Measurements from ENCODE around the gene EHF. TPM values are rescaled to one million over a fixed set of nuclear protein-coding genes. Genes with fewer than 3 reads are reported as not detected.

EHF gene
- total RNA-seq, 1 donor from 2014 or later: 43.7 TPM

GRCh38 chr11:34601609-34602008, 19.3 kb upstream of the EHF start:
- DNase-seq (ENCODE audit: low read depth): no peak

DNA sequence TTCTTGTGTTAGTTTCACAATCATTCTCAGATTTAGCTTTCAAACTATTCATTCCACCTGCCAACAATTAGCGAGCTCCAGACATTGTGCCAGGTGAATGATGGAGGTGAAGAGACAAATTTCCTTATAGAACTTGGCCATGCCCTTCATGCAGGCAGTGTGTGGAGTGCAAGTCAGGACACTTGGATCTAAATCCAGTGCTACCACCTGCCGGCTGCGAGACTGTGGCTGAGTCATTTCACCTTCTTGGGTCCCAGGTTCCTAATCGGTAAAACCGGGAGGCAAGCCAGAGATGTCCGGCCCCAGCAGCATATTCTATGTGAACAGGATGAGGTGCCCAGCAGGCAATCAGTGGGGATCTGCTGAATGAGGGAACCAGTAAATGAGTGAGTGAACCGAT, 18.6 kb upstream of the EHF start:
- DNase-seq (ENCODE audit: low read depth): no peak

DNA sequence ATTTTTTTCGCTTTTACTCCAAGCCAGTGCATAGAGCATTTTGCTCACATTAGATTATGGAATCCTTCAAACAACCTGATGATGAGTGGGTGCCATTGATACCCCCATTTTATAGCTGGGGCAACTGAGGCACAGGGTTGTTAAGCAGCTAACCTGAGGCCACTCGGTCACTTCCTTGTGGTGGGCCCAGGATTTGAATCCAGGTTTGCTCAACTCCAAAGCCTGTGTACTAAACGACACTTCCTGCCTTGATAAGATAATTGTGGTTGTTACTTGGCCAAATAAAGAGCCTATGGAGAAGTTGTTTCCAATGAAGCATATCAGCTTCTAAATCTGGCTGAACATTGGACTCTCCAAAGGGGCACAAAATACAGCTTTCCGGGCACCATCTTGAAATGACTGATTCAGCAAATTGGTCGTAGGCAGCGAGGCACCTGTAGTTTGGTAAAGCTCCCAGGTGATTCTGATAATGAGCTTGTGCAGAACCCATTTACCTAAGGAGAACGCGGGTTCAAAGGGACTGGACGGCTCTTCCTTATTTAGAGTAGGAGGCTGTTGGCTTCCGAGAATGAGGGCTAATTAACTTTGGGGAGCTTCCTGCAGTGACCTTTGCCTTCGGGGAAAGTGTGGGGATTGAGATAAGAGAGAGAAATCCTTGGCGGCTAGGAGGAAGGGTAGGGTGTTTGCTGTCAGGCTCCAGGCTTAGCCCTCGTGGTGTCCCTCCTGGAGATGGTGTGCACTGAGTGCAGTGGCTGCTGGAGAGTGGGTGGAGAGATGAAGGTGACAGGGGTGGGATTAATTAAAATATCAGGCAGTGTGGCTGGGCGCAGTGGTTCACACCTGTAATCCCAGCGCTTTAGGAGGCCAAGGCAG, 17.5 kb upstream of the EHF start:
- DNase-seq (ENCODE audit: low read depth): no peak

DNA sequence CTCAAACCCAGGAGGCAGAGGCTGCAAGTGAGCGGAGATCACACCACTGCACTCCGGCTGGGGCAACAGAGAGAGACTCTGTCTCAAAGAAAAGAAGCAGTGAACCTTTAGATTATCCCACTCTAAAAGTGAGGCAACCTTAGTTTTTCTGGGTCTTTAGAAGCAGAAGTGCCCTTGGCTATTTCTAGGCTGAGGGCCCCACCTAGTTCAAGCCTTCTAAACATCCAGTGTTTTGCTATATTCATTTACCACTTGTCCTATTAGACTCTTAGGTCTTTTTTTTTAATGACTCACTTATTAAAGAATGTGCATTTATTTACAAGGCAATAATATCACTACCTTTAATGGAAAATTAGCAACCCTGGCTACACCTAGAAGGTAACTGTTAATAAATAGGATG, 16.7 kb upstream of the EHF start:
- DNase-seq (ENCODE audit: low read depth): peak; percentile 93

- no peak for DNase-seq (ENCODE audit: low read depth)
Observed at GRCh38 chr11:34604911-34605310, 16.0 kb upstream of the EHF start.

- DNase-seq (ENCODE audit: low read depth): peak; percentile 60
Observed at GRCh38 chr11:34605481-34606325, 15.2 kb upstream of the EHF start.

DNA sequence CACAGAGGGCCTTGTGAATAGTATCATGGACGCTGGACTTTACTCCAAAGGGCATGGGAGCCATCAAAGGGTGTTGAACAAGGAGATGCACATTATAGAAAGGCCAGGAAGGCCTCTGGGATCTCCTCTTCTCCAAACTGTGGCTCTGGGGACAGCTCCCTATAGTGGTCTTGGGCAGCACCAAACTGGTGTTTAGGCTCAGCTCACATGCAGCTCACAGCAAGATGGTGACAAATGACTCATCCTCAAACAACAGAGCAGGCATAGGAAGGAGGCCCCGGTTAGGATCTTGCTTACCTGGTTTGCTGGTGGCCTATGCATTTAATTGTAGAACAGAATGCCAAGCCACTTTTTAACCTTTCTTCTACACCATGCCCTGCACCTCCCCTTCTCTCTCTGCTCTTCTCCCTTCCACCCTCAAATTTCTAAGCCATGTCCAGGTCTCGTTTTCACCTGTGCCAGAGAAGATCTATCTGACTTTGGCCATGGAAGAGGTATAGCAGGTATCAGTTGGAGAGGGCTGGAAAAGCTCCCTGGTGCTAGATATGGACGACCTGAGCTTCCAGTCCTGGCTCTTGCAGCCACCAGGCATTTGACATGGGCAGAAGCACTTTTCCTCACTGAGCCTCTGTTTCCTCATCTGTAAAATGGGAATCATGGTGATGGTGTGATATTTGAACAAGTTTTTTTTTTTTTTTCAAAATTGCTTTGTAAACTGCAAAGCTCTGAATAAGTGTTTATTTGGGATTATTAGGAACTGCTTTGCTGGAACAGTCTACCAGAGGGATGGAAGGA, 14.4 kb upstream of the EHF start:
- no peak for DNase-seq (ENCODE audit: low read depth)

DNA sequence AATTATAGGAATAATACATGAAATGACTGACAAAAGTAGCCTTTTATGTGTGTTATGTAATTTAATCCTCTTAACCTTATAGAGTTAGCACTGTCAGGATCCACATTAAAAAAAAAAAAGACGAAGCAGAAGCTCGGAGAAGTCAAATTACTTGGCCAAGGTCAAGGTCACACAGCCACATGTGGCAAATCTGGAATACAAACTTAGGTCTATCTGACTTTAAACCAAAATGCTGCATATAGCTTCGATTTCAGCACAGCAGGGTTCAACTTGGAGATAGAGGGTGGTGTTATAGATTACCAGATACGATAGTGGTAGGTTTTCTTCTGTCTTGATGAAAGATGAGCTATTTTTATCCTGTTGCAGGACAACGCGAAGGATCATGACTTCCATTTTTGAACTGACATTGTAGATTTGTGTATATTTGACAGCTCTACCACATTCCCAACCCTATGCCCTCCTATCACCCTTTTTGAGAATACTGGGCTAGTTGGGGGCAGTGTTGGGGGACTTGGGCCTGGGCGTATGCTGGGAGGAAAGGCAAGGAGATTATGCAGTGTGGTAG, 11.6 kb upstream of the EHF start:
- no peak for DNase-seq (ENCODE audit: low read depth)

GRCh38 chr11:34609850-34610249, 11.0 kb upstream of the EHF start:
- peak; percentile 68 for DNase-seq (ENCODE audit: low read depth)

DNA sequence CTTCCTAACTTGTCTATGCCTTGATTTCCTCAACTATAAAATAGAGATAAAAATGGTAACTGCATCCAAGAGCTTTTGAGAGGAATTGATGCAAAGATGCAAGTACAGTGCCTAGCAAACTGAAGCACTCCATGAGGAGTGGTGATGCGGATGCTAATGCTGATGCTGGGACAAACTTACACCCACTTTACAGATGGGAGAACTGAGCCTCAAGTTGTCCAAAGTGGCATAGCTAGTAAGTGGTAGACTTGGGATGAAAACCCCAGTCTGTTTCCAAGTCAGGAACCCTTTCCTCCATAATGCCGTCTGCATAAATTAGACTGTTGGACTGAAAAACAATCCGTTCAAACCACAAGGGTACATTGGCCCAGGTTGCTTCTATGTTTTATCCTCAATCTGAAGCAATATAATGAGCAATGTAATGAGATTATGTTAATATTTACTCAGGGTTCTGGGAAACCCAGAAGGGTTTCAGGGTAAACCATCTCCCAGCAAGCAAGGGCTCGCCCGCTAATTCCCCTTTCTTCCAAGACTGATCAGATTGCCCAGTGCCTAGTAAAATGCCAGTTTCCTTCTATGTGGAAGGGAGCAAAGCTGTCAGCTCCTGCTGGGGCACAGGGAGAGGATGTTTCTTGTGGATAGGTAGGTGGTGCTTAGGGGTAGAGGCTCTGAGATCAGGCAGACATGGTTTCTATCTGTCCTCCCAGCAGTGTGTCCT, 10.4 kb upstream of the EHF start:
- peak; percentile 33 for DNase-seq (ENCODE audit: low read depth)

GRCh38 chr11:34613015-34613414, 7.9 kb upstream of the EHF start:
- peak; percentile 91 for DNase-seq (ENCODE audit: low read depth)

- DNase-seq (ENCODE audit: low read depth): no peak
Observed at GRCh38 chr11:34613552-34614056, 7.3 kb upstream of the EHF start.

GRCh38 chr11:34614344-34615104, 6.4 kb upstream of the EHF start:
- DNase-seq (ENCODE audit: low read depth): peak; percentile 33

DNA sequence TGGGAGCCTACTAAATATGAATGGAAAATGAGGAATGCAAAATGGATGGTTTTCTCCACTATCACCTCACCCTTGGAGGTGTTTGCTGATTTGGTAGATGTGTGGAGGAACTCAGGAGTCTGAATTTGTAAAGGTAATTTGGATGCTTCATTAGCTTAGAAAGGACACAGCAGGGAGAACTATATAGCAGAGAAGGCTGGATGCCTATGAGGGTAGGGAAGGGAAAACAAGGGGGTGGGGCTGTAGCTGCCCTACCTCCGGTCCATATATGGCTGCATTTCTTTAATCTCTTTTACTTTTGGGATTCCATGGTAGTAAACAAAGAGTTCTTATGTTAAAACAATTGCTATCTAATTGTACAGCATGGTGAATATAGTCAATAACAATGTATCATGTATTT, 4.8 kb upstream of the EHF start:
- DNase-seq (ENCODE audit: low read depth): no peak

- no peak for DNase-seq (ENCODE audit: low read depth)
Observed at GRCh38 chr11:34616830-34617504, 3.9 kb upstream of the EHF start.

GRCh38 chr11:34618406-34618805, 2.5 kb upstream of the EHF start:
- no peak for DNase-seq (ENCODE audit: low read depth)

GRCh38 chr11:34619062-34619516, 1.8 kb upstream of the EHF start:
- DNase-seq (ENCODE audit: low read depth): no peak

- DNase-seq (ENCODE audit: low read depth): no peak
Observed at GRCh38 chr11:34620202-34620601, 691 bp upstream of the EHF start.

DNA sequence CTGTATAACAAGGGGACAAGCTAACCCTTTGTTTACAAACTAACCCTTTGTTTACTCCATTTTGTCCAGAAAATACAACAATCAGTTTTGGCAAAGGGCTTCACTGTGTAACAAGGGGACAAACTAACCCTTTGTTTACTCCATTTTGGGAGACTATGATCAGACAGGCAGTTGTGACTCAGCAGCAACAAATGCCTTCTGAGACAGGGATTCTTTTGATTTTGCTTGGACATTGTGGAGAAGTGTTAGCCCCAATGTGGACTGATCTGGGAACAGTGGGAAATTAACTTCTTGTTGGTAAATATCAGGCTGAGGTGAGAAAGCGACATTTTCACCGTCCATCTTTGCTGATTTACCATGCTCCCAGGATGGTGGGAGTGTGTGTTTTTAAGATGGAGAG, 983 bp downstream of the EHF start:
- no peak for DNase-seq (ENCODE audit: low read depth)
